CD4-positive, alpha-beta T cell (primary cell): Measurements from ENCODE around the gene GSC. TPM values are rescaled to one million over a fixed set of nuclear protein-coding genes. Genes with fewer than 3 reads are reported as not detected.

ENCODE experiments used
- ATAC-seq: fragments of 200-7000 bp; cut with Tn5 transposase; one replicate; pipeline ENCODE4 v1.10.0; 2022; ENCODE audit warnings: mild to moderate bottlenecking; ENCODE audit not compliant: poor library complexity
- CTCF ChIA-PET: fragments of 350-600 bp; sonication (Branson Sonifier 250); formaldehyde crosslinking; loops from one replicate; lab custom pipeline; 2021; ENCODE audit warnings: antibody characterized with exemption, inconsistent platforms; lab: Charles Lee
- POLR2A ChIA-PET: fragments of 350-600 bp; sonication (Branson Sonifier 250); formaldehyde crosslinking; loops from one replicate; lab custom pipeline; 2021; ENCODE audit warnings: antibody characterized with exemption, inconsistent platforms; lab: Charles Lee
- DNase-seq, 14 experiments: peaks; one replicate each; pipeline ENCODE4 v3.0.0-alpha.2; 2013 to 2020; ENCODE audit warnings: mixed read lengths in 2 of 14
- H3K27ac ChIP-seq, 2 donors: one replicate each; pipeline versions ENCODE4 v1.5.1 to v1.7.0; 2013; ENCODE audit warnings: low read length in 2 of 2, low read depth in 1 of 2, mild to moderate bottlenecking in 1 of 2
- H3K27me3 ChIP-seq, 2 experiments: 1 replicate in 1 of 2; 2 replicates in 1 of 2; pipeline versions ENCODE4 v1.6.1 to v1.7.0; 2013; ENCODE audit warnings: low read length in 2 of 2, control low read depth in 1 of 2, mild to moderate bottlenecking in 1 of 2, moderate library complexity in 1 of 2; ENCODE audit not compliant: insufficient read depth in 2 of 2, control insufficient read depth in 1 of 2
- H3K36me3 ChIP-seq: one replicate; pipeline ENCODE4 v1.6.1; 2013; ENCODE audit warnings: low read length, control low read depth; ENCODE audit not compliant: insufficient read depth
- H3K4me1 ChIP-seq: one replicate; pipeline ENCODE4 v1.6.1; 2013; ENCODE audit warnings: low read length, control low read depth; ENCODE audit not compliant: insufficient read depth
- H3K4me3 ChIP-seq: one replicate; pipeline ENCODE4 v1.5.1; 2013; ENCODE audit warnings: mild to moderate bottlenecking, low read length, moderate library complexity
- H3K9me3 ChIP-seq, 2 experiments: 1 replicate in 1 of 2; 2 replicates in 1 of 2; pipeline versions ENCODE4 v1.6.1 to v1.7.0; 2013; ENCODE audit warnings: low read length in 2 of 2, mild to moderate bottlenecking in 2 of 2, control low read depth in 1 of 2, moderate library complexity in 1 of 2; ENCODE audit not compliant: control insufficient read depth in 1 of 2, insufficient read depth in 1 of 2
- H3K27ac Mint-ChIP-seq: one replicate; pipeline ENCODE4 v1.8.0; 2020; ENCODE audit warnings: mixed read lengths
- H3K27me3 Mint-ChIP-seq: one replicate; pipeline ENCODE4 v1.8.0; 2021; ENCODE audit warnings: mixed read lengths
- H3K36me3 Mint-ChIP-seq: one replicate; pipeline ENCODE4 v1.8.0; 2021; ENCODE audit warnings: low read depth, mixed read lengths
- H3K4me1 Mint-ChIP-seq: one replicate; pipeline ENCODE4 v1.8.0; 2021; ENCODE audit warnings: low read depth, mixed read lengths
- H3K4me3 Mint-ChIP-seq: one replicate; pipeline ENCODE4 v1.8.0; 2020; ENCODE audit warnings: mild to moderate bottlenecking, mixed read lengths
- H3K9me3 Mint-ChIP-seq: one replicate; pipeline ENCODE4 v1.8.0; 2020; ENCODE audit warnings: mixed read lengths
- intact Hi-C, 2 experiments: fragments of 100-400 bp; cut with DNase I in 1 of 2; cut with micrococcal nuclease in 1 of 2; formaldehyde crosslinking; loops; one replicate each; pipeline versions ENCODE4 v1.15.1 to v1.9.0; 2023 to 2025; cut with DNase I, micrococcal nuclease
- total RNA-seq, 174 experiments: library from RNA in 2 of 174; stranded (reverse) in 2 of 174; gene quantifications; one replicate each; pipeline ENCODE4 v1.2.3 and lab custom pipeline; 2021 to 2026
- TF ChIP-seq, protein P1 (sequence below): fragments of 200-600 bp; IDR thresholded peaks from one replicate; pipeline ENCODE4 v1.8.0; 2022; ENCODE audit warnings: antibody characterized with exemption, mild to moderate bottlenecking

GSC gene
- total RNA-seq, 2 experiments from 2014 or later = not detected

GRCh38 chr14:94770815-94771157, 873 bp upstream of the GSC start:
- Histone ChIP-seq H3K4me1 (peaks cover 14% of the 10 kb centered on the region), H3K27ac (no peak overlapping the region), H3K27me3 (peaks cover 81 to 97% of the 10 kb centered on the region in 2 experiments), H3K4me3 (no peak overlapping the region), H3K9me3 (peaks cover 0 to 40% of the 10 kb centered on the region in 2 experiments), H3K36me3 (no peaks in the 10 kb centered on the region)
- ChIA-PET POLR2A (interaction anchor here (0.8 kb wide), 1 partner anchor 23 kb away, joined by 4 read pairs; no protein-coding TSS in a partner anchor), CTCF (no interaction called here)
- H3K9me3 Mint-ChIP-seq = no peaks in the 10 kb centered on the region
- DNase-seq = no peak
- peaks cover 84% of the 10 kb centered on the region for H3K27me3 Mint-ChIP-seq
- H3K36me3 Mint-ChIP-seq = no peaks in the 10 kb centered on the region
- peak overlapping the region; percentile 20 for H3K4me3 Mint-ChIP-seq
- no peak for ATAC-seq
- TF ChIP-seq, protein P1, sequence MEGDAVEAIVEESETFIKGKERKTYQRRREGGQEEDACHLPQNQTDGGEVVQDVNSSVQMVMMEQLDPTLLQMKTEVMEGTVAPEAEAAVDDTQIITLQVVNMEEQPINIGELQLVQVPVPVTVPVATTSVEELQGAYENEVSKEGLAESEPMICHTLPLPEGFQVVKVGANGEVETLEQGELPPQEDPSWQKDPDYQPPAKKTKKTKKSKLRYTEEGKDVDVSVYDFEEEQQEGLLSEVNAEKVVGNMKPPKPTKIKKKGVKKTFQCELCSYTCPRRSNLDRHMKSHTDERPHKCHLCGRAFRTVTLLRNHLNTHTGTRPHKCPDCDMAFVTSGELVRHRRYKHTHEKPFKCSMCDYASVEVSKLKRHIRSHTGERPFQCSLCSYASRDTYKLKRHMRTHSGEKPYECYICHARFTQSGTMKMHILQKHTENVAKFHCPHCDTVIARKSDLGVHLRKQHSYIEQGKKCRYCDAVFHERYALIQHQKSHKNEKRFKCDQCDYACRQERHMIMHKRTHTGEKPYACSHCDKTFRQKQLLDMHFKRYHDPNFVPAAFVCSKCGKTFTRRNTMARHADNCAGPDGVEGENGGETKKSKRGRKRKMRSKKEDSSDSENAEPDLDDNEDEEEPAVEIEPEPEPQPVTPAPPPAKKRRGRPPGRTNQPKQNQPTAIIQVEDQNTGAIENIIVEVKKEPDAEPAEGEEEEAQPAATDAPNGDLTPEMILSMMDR = no peak
- peaks cover 22% of the 10 kb centered on the region for H3K4me1 Mint-ChIP-seq
- H3K27ac Mint-ChIP-seq = no peak overlapping the region
- intact Hi-C loops = no loop called here

DNA sequence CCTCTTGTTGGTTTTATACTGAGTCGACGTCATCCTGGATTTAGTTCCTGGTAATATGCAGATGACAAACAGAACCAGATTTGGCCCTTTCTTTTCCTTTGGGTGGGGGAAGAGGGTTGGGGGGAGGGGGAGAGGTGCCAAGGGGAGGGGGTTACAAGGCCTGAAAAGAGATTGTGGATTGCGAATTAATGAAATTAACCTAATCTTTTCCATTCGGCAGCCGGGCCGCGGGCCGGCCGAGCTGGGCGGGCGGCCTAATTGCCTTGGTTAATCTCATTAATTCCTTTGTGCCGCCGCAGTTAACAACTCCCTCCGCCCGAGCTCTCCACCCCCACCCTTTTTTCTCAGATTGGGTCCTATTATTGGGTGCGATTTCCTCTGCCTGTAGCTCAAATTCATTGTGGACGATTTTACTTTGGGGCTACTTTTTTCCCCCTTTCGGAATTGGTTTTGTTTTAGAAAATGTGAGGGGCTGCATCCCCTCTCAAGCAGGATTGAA, 387 bp upstream of the GSC start:
- Mint-ChIP-seq H3K27ac (no peak overlapping the region), H3K36me3 (no peaks in the 10 kb centered on the region), H3K4me3 (peak overlapping the region; percentile 20), H3K4me1 (peaks cover 22% of the 10 kb centered on the region), H3K27me3 (peaks cover 84% of the 10 kb centered on the region), H3K9me3 (no peaks in the 10 kb centered on the region)
- ChIA-PET CTCF (no interaction called here), POLR2A (interaction anchor here (0.8 kb wide), 1 partner anchor 23 kb away, joined by 4 read pairs; no protein-coding TSS in a partner anchor)
- Histone ChIP-seq H3K4me3 (peak overlapping the region; percentile 16), H3K9me3 (peaks cover 0 to 40% of the 10 kb centered on the region in 2 experiments), H3K27ac (no peak overlapping the region), H3K4me1 (peaks cover 14% of the 10 kb centered on the region), H3K27me3 (peaks cover 81 to 97% of the 10 kb centered on the region in 2 experiments), H3K36me3 (no peaks in the 10 kb centered on the region)
- intact Hi-C loops = no loop called here
- DNase-seq (peak in 1 of 14 experiments; percentile 7), ATAC-seq (no peak)
- TF ChIP-seq, protein P1 = no peak

- Histone ChIP-seq H3K36me3 (no peaks in the 10 kb centered on the region), H3K9me3 (peaks cover 0 to 36% of the 10 kb centered on the region in 2 experiments), H3K27me3 (peaks cover 75 to 98% of the 10 kb centered on the region in 2 experiments), H3K4me3 (peak overlapping the region; percentile 37), H3K27ac (no peak overlapping the region), H3K4me1 (peaks cover 14% of the 10 kb centered on the region)
- intact Hi-C loops = no loop called here
- Mint-ChIP-seq H3K36me3 (no peaks in the 10 kb centered on the region), H3K4me1 (peaks cover 22% of the 10 kb centered on the region), H3K27me3 (peaks cover 84% of the 10 kb centered on the region), H3K27ac (no peak overlapping the region), H3K4me3 (peak overlapping the region; percentile 67), H3K9me3 (no peaks in the 10 kb centered on the region)
- DNase-seq (peak in 3 of 14 experiments; percentile 20 to 23 (median 23)), ATAC-seq (no peak)
- ChIA-PET CTCF (interaction anchor here (0.6 kb wide), 1 partner anchor 12 kb away, joined by 3 read pairs; no protein-coding TSS in a partner anchor), POLR2A (no interaction called here)
- TF ChIP-seq, protein P1 = no peak
These were observed 1.2 kb downstream of the GSC start for GRCh38 chr14:94768521-94769390.
